NCI-H1694 (cell line): ENCODE data around the gene CEMIP2.
"Not testable (repeated sequence)": the region's sequence is repeated elsewhere in the genome, so short reads cannot be mapped to it uniquely, and the experiment has no call there.

ENCODE experiments used
- DNase-seq: peaks from one replicate; lab custom pipeline; 2025; lab: John Stamatoyannopoulos, UW

The CEMIP2 gene

GRCh38 chr9:71716138-71716909 is 52.0 kb downstream of the CEMIP2 start:
- DNase-seq: no peak

GRCh38 chr9:71710856-71711255 is 57.5 kb downstream of the CEMIP2 start:
- DNase-seq: no peak

- no peak for DNase-seq
Measured at GRCh38 chr9:71710201-71710600, 58.1 kb downstream of the CEMIP2 start.

GRCh38 chr9:71709384-71709783 is 58.9 kb downstream of the CEMIP2 start:
- DNase-seq: no peak

GRCh38 chr9:71706176-71706575 is 62.1 kb downstream of the CEMIP2 start:
- no peak for DNase-seq

GRCh38 chr9:71704796-71705195 is 63.5 kb downstream of the CEMIP2 start:
- no peak for DNase-seq

GRCh38 chr9:71703172-71703872 is 65.0 kb downstream of the CEMIP2 start:
- no peak for DNase-seq

- no peak for DNase-seq
Measured at GRCh38 chr9:71697882-71698281, 70.4 kb downstream of the CEMIP2 start.

GRCh38 chr9:71694332-71694731 is 74.0 kb downstream of the CEMIP2 start:
- DNase-seq: no peak

GRCh38 chr9:71693607-71694006 is 74.7 kb downstream of the CEMIP2 start:
- no peak for DNase-seq

GRCh38 chr9:71692337-71692736 is 76.0 kb downstream of the CEMIP2 start:
- DNase-seq: no peak

GRCh38 chr9:71691576-71691975 is 76.7 kb downstream of the CEMIP2 start:
- not testable (repeated sequence) for DNase-seq

GRCh38 chr9:71690689-71691435 is 77.5 kb downstream of the CEMIP2 start:
- DNase-seq: no peak

- no peak for DNase-seq
Measured at GRCh38 chr9:71690063-71690688, 78.1 kb downstream of the CEMIP2 start.

- no peak for DNase-seq
Measured at GRCh38 chr9:71687676-71688075, 80.6 kb downstream of the CEMIP2 start.

- DNase-seq: no peak
Measured at GRCh38 chr9:71685988-71686387, 82.3 kb downstream of the CEMIP2 start.

- DNase-seq: no peak
Measured at GRCh38 chr9:71685394-71685793, 82.9 kb downstream of the CEMIP2 start.

GRCh38 chr9:71684566-71684965 is 83.7 kb downstream of the CEMIP2 start:
- no peak for DNase-seq

GRCh38 chr9:71683598-71684235 is 84.6 kb downstream of the CEMIP2 start:
- DNase-seq: peak; percentile 37

GRCh38 chr9:71681708-71682272 is 86.5 kb downstream of the CEMIP2 start:
- DNase-seq: no peak

- DNase-seq: no peak
Measured at GRCh38 chr9:71681104-71681707, 87.1 kb downstream of the CEMIP2 start.
